Endothelial cell of umbilical vein (primary cell): ENCODE data around the gene ROPN1L. TPM values are rescaled to one million over a fixed set of nuclear protein-coding genes. Genes with fewer than 3 reads are reported as not detected.

Experiments
- BruUV-seq: library from RNA; stranded (reverse); fragments of 400-500 nt; replicated peaks from 2 replicates; lab custom pipeline; 2021; lab: Mats Ljungman, UMichigan
- CTCF ChIA-PET: fragments of 300-600, 350-600 bp; sonication (Branson Sonifier 250); formaldehyde crosslinking; loops from one replicate; lab custom pipeline; 2021; ENCODE audit warnings: antibody characterized with exemption, inconsistent platforms; lab: Charles Lee
- POLR2A ChIA-PET: fragments of 300-600, 350-600 bp; sonication (Branson Sonifier 250); formaldehyde crosslinking; loops from one replicate; lab custom pipeline; 2021; ENCODE audit warnings: antibody characterized with exemption, inconsistent platforms; lab: Charles Lee
- DNase-seq: peaks from one replicate; pipeline ENCODE4 v3.0.0-alpha.2; 2011; ENCODE audit warnings: low read depth, low spot score
- FAIRE-seq: peaks from 2 replicates; lab custom pipeline; 2011; peaks lifted over from hg19 to GRCh38; lab: Jason Lieb, UNC
- H2AFZ ChIP-seq: 2 replicates; pipeline ENCODE4 v1.6.0; 2012; ENCODE audit warnings: low read depth, low read length, control low read depth, inconsistent platforms
- H3K27ac ChIP-seq: 2 replicates; pipeline ENCODE4 v1.5.1; 2011; ENCODE audit warnings: low read depth, mild to moderate bottlenecking, control low read depth, low read length, moderate library complexity; ENCODE audit not compliant: insufficient read depth
- H3K27me3 ChIP-seq, 2 experiments: 2 replicates each; pipeline versions ENCODE4 v1.6.0 to v1.6.1; 2011; ENCODE audit warnings: low read length in 2 of 2, mixed read lengths in 1 of 2; ENCODE audit not compliant: control insufficient read depth in 2 of 2, insufficient read depth in 2 of 2
- H3K36me3 ChIP-seq, 2 experiments: 2 replicates in 1 of 2; 3 replicates in 1 of 2; pipeline ENCODE4 v1.5.1; 2011; ENCODE audit warnings: low read length in 2 of 2, mild to moderate bottlenecking in 1 of 2, moderate library complexity in 1 of 2; ENCODE audit not compliant: control insufficient read depth in 2 of 2, insufficient read depth in 2 of 2; ENCODE audit errors: extremely low read depth in 1 of 2
- H3K4me1 ChIP-seq: 3 replicates; pipeline ENCODE4 v1.5.1; 2011; ENCODE audit warnings: mild to moderate bottlenecking, low read length; ENCODE audit not compliant: control insufficient read depth, insufficient read depth; ENCODE audit errors: extremely low read depth
- H3K4me2 ChIP-seq: 2 replicates; pipeline ENCODE4 v1.6.1; 2011; ENCODE audit warnings: low read length, control low read depth, mixed read lengths; ENCODE audit not compliant: insufficient read depth
- H3K4me3 ChIP-seq, 3 experiments: fragments of 200-600 bp in 1 of 3; sonication (generic), shearing (Covaris generic) in 1 of 3; replicated peaks in 1 of 3; 2 replicates each; pipeline ENCODE4 v1.5.1; 2011 to 2016; ENCODE audit warnings: control low read depth in 3 of 3, low read length in 3 of 3, mild to moderate bottlenecking in 2 of 3, inconsistent platforms in 1 of 3, low read depth in 1 of 3, moderate library complexity in 1 of 3; ENCODE audit not compliant: insufficient read depth in 1 of 3
- H3K79me2 ChIP-seq: 2 replicates; pipeline ENCODE4 v1.6.0; 2012; ENCODE audit warnings: low read length, inconsistent platforms; ENCODE audit not compliant: control insufficient read depth, insufficient read depth
- H3K9ac ChIP-seq: replicated peaks from 2 replicates; pipeline ENCODE3; 2011; ENCODE audit warnings: low read length, control low read depth; ENCODE audit not compliant: insufficient read depth; ENCODE audit errors: extremely low read depth
- H3K9me1 ChIP-seq: replicated peaks from 3 replicates; pipeline ENCODE4 v1.6.0; 2011; ENCODE audit warnings: mild to moderate bottlenecking, low read length; ENCODE audit not compliant: control insufficient read depth, insufficient read depth; ENCODE audit errors: extremely low read depth
- H3K9me3 ChIP-seq: replicated peaks from 2 replicates; pipeline ENCODE4 v1.5.1; 2012; ENCODE audit warnings: low read length, inconsistent platforms; ENCODE audit not compliant: control insufficient read depth, insufficient read depth
- H4K20me1 ChIP-seq: replicated peaks from 2 replicates; pipeline ENCODE3; 2011; ENCODE audit warnings: mild to moderate bottlenecking, low read length; ENCODE audit not compliant: control insufficient read depth, insufficient read depth; ENCODE audit errors: extremely low read depth
- CTCF ChIP-seq, 2 donors: IDR thresholded peaks; 1 replicate in 1 of 2; 2 replicates in 1 of 2; pipeline ENCODE4 v1.5.1; 2011; ENCODE audit warnings: low read length in 2 of 2, mild to moderate bottlenecking in 2 of 2, moderate library complexity in 2 of 2, control low read depth in 1 of 2, inconsistent platforms in 1 of 2, low read depth in 1 of 2; ENCODE audit not compliant: insufficient read depth in 1 of 2; ENCODE audit errors: extremely low read depth in 1 of 2
- EZH2 ChIP-seq: IDR thresholded peaks from 2 replicates; pipeline ENCODE4 v1.6.1; 2012; ENCODE audit warnings: borderline replicate concordance, low read depth, mild to moderate bottlenecking, moderate library complexity, low read length, inconsistent platforms; ENCODE audit not compliant: severe bottlenecking
- FOS ChIP-seq: IDR thresholded peaks from 2 replicates; pipeline ENCODE4 v1.6.1; 2011; ENCODE audit warnings: mild to moderate bottlenecking, low read length, moderate library complexity, borderline replicate concordance; ENCODE audit not compliant: insufficient read depth
- GATA2 ChIP-seq: IDR thresholded peaks from 2 replicates; pipeline ENCODE4 v1.7.0; 2011; ENCODE audit warnings: low read depth, mild to moderate bottlenecking, moderate library complexity, mixed read lengths, low read length; ENCODE audit not compliant: insufficient read length, insufficient read depth
- JUN ChIP-seq: IDR thresholded peaks from 2 replicates; pipeline ENCODE4 v1.6.1; 2011; ENCODE audit warnings: borderline replicate concordance, low read depth; ENCODE audit not compliant: insufficient read length, insufficient read depth
- MYC ChIP-seq: IDR thresholded peaks from one replicate; pipeline ENCODE4 v1.6.1; 2011; ENCODE audit warnings: mild to moderate bottlenecking, low read depth, low read length
- POLR2A ChIP-seq: IDR thresholded peaks from 2 replicates; pipeline ENCODE4 v1.6.1; 2012; ENCODE audit warnings: low read depth, mild to moderate bottlenecking, control low read depth, low read length
- POLR2AphosphoS5 ChIP-seq: IDR thresholded peaks from 2 replicates; pipeline ENCODE4 v1.6.1; 2012; ENCODE audit warnings: low read depth, mild to moderate bottlenecking, control low read depth, low read length, moderate library complexity; ENCODE audit not compliant: insufficient read depth
- dilution Hi-C: fragments of 300-500 bp; cut with MboI; formaldehyde crosslinking; loops from one replicate; pipeline ENCODE4 v1.15.0; 2019; ENCODE audit warnings: low sequenced_read_pairs; ENCODE audit not compliant: extremely low pct_ligation_motif_present
- intact Hi-C: fragments of 100-400 bp; cut with micrococcal nuclease; formaldehyde crosslinking; loops from one replicate; pipeline ENCODE4 v1.10.0; 2022
- polyA plus RNA-seq, 4 experiments: library from polyadenylated mRNA; depleted of rRNA in 3 of 4; stranded (reverse) in 3 of 4; unstranded in 1 of 4; fragments of >200 nt; gene quantifications; 2 replicates each; pipeline versions ENCODE4 v1.2.1 to v1.2.3, GENCODE V29; 2011 to 2012; ENCODE audit warnings: missing spikeins in 1 of 4
- total RNA-seq: library from RNA; stranded (reverse); gene quantifications from 2 replicates; pipeline ENCODE4 v1.2.3, GENCODE V29; 2021

ROPN1L gene
- total and polyA plus RNA-seq, 2 donors (not counting 3 experiments of a cell fraction or from before 2014, with no cell fraction given): 0.30 to 0.60 TPM

- Histone ChIP-seq H3K27ac (no peak overlapping the region), H3K9ac (no peak overlapping the region), H3K9me3 (no peaks in the 10 kb centered on the region), H3K36me3 (peaks cover 0 to 4% of the 10 kb centered on the region in 2 experiments), H3K27me3 (no peaks in the 10 kb centered on the region), H2AFZ (no peak overlapping the region), H3K4me3 (no peak overlapping the region), H3K4me1 (peaks cover 14% of the 10 kb centered on the region), H4K20me1 (no peaks in the 10 kb centered on the region), H3K79me2 (no peaks in the 10 kb centered on the region), H3K9me1 (no peaks in the 10 kb centered on the region), H3K4me2 (no peak overlapping the region)
- dilution Hi-C loops (no loop called here), intact Hi-C loops (loop anchor here (2.0 kb wide), 1 partner anchor 15 kb away; no protein-coding TSS in a partner anchor)
- no TSS peak for BruUV-seq
- no peak for TF ChIP-seq POLR2A
- no peak for TF ChIP-seq GATA2
- no peak for TF ChIP-seq FOS
- no peak for TF ChIP-seq CTCF (IDR thresholded peaks at IDR 0.05; ENCODE audit: extremely low read depth in 1 of 2, insufficient read depth in 1 of 2, low read depth in 1 of 2, low read length in 2 of 2)
- TF ChIP-seq EZH2: no peak
- no peak for TF ChIP-seq JUN
- TF ChIP-seq POLR2AphosphoS5: no peak
- no peak for TF ChIP-seq MYC
- FAIRE-seq (no peak), DNase-seq (no peak)
- POLR2A ChIA-PET: no interaction called here
- CTCF ChIA-PET: interaction anchor here (4.8 kb wide), 1 partner anchor 156 kb away, joined by 24 read pairs; no protein-coding TSS in a partner anchor
Observed at GRCh38 chr5:10439692-10440091, 2.0 kb upstream of the ROPN1L start.
